GM18526 (cell line): ENCODE results near the gene COPA.

Experiments
- POLR2A ChIP-seq: IDR thresholded peaks from 3 replicates; pipeline ENCODE4 v1.6.1; 2011; ENCODE audit not compliant: insufficient read length; ENCODE audit errors: extremely low read depth

The COPA gene

GRCh38 chr1:160366731-160367515 is 23.9 kb upstream of the COPA start, which contains the start of gene NHLH1:
Gene NHLH1, plus strand, starts transcription at chr1:160367071. Its CDS starts 3,661 bp downstream, at chr1:160370732.
- TF ChIP-seq POLR2A = no peak

DNA sequence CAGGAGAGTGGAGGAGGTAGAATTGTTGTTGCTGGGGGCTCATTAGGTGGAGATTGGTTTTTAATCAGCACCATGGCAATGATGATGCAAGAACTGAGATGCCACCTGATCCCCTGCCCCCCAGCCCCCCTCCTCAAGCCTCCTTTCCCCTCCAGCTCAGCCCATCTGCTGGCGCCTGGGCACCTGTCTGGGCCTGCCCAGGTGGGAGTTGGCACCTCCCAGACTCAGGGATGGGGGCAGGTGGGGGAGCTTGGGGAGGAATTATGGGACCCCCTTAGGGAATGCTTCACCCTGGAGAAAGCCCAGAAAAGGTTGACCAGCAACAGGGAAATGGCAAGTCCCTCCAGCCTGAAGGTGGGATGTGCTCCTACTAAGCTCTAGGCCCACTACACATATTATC is 22.3 kb upstream of the COPA start:
- no peak for TF ChIP-seq POLR2A

- no peak for TF ChIP-seq POLR2A
These were observed 21.1 kb upstream of the COPA start for GRCh38 chr1:160363951-160364735.

DNA sequence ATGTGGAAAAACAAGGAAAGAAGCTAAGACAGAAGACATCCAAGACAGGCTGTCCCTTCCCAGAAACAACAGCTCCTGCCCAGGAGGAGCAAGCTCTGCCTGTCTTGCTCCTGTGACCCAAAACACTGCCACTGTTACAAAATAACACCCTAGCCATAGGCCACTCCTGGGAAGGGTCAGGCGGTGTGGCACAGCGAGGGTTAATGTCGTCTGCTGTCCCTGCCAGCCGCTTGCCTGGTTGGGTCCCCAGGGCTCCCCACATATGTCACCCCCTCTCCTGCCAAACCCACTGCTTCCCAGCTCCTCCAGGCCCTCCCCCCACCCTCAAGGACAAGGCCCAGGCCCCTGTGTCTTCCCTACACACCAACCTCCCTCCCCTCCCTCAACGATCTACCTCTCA is 20.0 kb upstream of the COPA start:
- no peak for TF ChIP-seq POLR2A

- TF ChIP-seq POLR2A = no peak
These were observed 19.3 kb upstream of the COPA start for GRCh38 chr1:160362168-160362957.

DNA sequence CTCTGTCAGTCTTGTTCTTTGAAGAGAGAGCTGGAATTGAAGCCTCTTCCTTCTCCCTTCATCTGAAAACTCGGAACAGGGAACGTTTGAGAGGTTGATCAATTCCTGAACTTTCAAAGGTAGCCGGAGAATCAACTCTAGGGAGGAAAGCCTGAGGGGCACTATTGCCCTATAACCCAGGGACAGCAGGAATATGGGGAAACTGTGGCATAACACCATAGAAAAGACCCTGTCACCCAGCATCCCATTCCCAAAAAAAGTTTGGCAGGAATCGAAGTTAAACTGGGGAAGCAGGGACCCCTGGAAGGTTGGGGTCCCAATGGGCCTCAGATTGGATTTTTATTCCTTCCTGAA is 18.7 kb upstream of the COPA start:
- TF ChIP-seq POLR2A = no peak

DNA sequence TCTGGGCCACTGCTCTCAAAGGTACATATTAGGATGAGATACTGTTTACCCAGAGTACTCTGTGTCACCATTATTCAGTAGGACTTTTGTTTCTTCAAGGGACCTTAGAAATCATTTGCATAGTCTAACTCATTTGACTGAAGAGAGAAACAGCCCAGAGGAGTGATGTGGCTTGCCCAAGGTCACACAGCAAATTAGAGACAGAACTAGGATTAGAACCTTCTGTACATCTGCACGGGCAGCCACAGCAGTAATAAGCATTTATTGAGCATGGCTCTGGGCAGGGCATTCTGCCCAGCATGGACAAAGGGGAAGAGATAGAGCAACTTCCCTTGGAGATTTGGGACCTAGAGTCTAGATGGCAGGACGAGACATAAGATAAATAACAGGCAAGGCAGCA is 18.1 kb upstream of the COPA start:
- TF ChIP-seq POLR2A = no peak

GRCh38 chr1:160360227-160360695 is 17.2 kb upstream of the COPA start:
- TF ChIP-seq POLR2A = no peak

- no peak for TF ChIP-seq POLR2A
These were observed 16.6 kb upstream of the COPA start for GRCh38 chr1:160359559-160360226.

DNA sequence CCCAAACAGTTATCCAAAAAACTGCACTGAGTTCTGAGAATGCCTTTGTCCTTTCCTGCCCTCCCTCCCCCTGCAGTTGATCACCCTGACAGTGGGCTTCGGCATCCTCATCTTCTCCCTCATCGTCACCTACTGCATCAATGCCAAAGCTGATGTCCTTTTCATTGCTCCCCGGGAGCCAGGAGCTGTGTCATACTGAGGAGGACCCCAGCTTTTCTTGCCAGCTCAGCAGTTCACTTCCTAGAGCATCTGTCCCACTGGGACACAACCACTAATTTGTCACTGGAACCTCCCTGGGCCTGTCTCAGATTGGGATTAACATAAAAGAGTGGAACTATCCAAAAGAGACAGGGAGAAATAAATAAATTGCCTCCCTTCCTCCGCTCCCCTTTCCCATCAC is 15.0 kb upstream of the COPA start:
- no peak for TF ChIP-seq POLR2A

GRCh38 chr1:160357286-160358002 is 14.4 kb upstream of the COPA start:
- TF ChIP-seq POLR2A = no peak

- no peak for TF ChIP-seq POLR2A
These were observed 11.4 kb upstream of the COPA start for GRCh38 chr1:160354388-160354985.

GRCh38 chr1:160353223-160353622 is 10.2 kb upstream of the COPA start:
- TF ChIP-seq POLR2A = no peak

- no peak for TF ChIP-seq POLR2A
These were observed 9.5 kb upstream of the COPA start for GRCh38 chr1:160352555-160352954.
